T-helper 1 cell treated with Interleukin-12 subunit alpha and Interleukin-12 subunit beta and Interleukin-4 antibody, amounts not matched to agents 30 ng/mL and 1 ng/mL, for 36 hours (primary cell): ENCODE measurements around the gene IFNAR1. TPM values are rescaled to one million over a fixed set of nuclear protein-coding genes. Genes with fewer than 3 reads are reported as not detected.

ENCODE experiments used
- intact Hi-C: fragments of 100-400 bp; cut with micrococcal nuclease; formaldehyde crosslinking; loops from one replicate; pipeline ENCODE4 v1.15.1; 2024
- total RNA-seq: library from RNA; stranded (reverse); gene quantifications from 2 replicates; pipeline ENCODE4 v1.2.3, GENCODE V29; 2022

The IFNAR1 gene
- total RNA-seq: 30.3 and 34.7 TPM in 2 replicates

DNA sequence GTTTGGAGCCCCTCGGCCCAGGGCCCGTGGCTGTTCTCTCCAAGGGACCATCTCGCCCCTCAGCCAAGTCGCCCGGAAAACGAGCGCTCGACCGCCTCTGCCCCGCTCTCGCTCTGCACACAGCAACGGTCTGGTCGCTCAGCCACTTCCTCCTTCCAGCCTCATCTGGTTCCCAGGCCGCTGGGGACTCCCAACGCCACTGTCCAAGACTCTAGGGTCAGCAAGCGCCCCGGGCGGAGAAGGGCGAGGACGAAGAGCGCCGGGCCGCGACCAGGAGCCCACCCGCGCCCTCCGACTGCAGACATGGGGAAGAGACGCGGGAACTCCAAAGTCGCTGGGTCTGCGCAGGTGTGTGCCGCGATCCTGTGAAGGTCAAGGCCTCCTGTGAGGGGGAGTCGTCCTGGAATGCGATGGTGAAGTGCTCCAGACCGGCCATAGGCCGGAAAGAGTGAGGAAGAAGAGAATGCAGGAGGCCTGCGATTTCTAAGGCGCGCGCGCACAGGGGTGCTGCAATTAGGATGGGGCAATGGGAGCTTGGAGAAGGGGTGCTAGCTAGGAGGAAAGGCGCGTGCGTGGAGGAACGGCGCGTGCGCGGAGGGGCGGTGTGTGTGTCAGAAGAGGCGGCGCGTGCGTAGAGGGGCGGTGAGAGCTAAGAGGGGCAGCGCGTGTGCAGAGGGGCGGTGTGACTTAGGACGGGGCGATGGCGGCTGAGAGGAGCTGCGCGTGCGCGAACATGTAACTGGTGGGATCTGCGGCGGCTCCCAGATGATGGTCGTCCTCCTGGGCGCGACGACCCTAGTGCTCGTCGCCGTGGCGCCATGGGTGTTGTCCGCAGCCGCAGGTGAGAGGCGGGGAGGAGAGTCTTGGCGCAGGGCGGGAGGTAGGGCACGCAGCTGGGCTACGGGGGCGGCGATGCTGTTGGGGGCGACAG is at the start of gene IFNAR1:
IFNAR1 (plus strand) TSS at position 680 of the 931 bp plus-strand sequence; CDS start at position 766, 86 bp downstream.
- intact Hi-C loops: loop anchor here (1.0 to 10.0 kb wide), 20 partner anchors 37 to 1700 kb away; partner anchors contain the start of genes CFAP298, DNAJC28, DONSON and GART

DNA sequence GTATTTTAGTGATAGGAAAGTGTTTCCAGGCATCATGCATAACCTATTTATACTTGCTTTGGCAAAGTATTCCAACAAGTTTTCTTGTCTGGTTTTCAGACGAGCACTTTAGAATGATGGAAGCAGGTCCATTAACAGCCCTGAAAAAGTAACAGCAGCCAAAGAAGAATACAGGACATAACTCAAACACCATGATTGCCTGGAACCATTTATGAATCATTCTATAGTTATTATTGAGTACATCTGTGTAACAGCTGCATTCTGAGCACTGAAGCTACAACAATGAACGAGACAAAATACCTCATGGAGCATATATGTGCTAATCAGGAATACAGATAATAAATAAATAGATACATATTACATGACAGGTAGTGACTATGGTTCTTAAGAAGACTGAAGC is 46.0 kb upstream of the IFNAR1 start:
- intact Hi-C loops: no loop called here

DNA sequence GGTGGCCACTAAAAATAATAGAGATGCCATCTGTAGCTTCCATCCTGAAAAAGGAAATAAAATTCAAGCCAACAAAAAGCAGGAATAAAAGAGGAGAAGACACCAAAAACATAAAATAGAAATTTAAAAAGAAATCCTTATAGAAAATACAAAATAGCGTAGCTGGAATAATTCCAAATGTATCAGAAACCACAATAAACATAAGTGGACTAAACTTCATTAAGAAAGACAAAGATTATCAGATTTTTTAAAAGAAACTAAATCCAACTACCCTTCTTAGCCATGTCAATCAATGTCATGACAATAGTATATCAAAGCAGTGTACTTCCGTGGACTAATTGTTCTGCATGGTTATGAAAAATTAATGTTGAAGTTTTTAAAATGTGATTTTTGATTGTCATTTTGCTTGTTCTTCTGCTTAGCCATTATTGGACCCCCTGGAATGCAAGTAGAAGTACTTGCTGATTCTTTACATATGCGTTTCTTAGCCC is 45.4 kb upstream of the IFNAR1 start:
- intact Hi-C loops: no loop called here

DNA sequence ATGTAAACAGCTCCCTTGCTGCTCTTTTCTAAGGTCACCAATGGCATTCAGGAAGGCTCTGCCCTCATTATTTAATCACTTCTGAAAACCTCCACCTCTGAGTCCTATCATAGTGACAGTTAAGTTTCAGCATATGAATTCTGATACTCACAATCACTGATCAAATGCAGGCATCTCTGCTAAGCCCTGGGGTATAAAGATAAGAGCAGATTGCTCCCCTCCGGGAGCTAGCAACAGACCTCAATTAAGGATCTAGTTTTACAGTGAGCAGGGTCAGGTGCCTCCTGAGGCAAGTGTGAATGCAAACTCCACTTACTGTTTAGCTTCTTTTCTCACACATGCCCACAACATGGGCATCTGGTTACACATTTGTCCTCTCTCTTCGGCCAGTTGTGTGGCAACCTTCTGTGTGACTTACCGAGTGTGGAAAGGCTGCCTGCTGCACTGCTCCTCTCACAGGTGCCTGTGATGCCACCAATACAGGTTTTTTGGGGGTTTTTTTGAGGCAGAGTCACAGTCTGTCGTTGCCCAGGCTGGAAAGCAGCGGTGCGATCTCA is 43.6 kb upstream of the IFNAR1 start:
- intact Hi-C loops: no loop called here

DNA sequence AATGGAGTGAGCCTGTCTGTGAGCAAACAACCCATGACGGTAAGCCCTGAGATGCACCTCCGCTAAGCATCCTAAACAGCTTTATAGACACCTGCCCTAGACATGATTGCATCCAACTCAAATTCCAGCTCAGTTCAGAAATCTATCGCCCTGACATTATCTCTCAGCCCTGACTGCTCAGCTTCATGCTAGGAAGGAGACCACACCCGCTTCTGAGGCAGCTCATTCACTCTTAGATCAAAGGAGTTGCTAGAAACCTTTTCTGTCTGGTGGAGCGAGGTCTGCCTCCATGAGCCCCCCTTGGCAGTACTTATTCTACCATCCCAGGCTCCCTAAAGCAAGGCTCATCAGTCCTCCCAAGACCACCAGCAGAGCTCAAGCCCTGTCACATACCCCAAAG is 41.6 kb upstream of the IFNAR1 start:
- intact Hi-C loops: no loop called here

DNA sequence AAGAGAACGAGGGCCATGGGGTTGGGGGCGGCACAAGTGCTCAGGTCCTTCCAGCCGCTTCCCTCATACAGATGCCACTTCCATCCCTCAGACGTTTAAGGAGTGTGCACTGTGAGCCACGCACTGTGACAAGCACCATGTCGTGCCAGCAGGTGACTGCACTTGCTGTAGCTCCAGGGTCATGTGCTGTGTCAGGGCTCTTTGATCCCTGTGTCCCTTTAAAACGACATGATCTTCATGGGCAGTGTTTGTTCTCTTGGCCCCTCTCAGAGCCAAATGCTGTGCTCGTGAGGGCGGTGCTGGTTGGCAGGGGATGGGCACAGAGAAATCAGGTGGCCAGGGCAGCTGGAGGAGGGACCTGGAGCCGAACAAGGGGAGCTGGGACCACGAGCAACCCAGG is 38.7 kb upstream of the IFNAR1 start:
- intact Hi-C loops: no loop called here

DNA sequence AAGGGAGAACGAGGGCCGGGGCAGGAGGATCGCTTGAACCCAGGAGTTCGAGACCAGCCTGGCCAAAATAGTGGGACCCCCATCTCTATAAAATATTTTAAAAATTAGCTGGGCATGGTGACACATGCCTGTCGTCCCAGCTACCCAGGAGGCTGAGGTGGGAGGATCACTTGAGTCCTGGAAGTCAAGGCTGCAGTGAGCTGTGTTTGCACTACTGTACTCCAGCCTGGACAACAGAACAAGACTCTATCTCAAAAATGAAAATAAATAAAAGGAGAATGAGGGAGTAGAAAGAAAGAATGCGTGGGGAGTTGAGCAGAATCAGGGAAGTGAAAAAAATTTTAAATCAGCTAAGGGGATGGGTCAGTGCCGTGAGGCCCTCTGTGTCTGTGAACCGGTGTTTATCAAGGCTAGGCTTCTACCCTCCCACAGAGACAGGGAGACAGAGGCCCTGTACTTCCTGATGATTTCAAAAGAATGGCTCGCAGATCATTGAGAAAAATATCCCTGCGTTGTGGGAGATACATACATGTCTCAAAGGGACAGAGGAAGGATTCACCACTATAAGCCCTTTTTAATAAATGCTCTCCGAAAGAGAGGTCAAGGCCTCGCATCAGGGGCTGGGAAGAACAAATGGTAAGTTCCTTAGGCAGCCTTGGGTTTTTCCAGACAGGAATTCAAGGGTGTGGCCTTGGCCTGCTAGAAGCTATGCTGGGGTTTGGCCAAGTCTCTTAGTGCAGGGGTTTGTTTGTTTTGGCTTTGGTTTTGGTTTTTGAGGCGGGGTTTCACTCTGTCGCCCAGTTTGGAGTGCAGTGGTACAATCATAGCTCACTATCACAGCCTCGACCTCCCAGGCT is 37.9 kb upstream of the IFNAR1 start:
- intact Hi-C loops: no loop called here

DNA sequence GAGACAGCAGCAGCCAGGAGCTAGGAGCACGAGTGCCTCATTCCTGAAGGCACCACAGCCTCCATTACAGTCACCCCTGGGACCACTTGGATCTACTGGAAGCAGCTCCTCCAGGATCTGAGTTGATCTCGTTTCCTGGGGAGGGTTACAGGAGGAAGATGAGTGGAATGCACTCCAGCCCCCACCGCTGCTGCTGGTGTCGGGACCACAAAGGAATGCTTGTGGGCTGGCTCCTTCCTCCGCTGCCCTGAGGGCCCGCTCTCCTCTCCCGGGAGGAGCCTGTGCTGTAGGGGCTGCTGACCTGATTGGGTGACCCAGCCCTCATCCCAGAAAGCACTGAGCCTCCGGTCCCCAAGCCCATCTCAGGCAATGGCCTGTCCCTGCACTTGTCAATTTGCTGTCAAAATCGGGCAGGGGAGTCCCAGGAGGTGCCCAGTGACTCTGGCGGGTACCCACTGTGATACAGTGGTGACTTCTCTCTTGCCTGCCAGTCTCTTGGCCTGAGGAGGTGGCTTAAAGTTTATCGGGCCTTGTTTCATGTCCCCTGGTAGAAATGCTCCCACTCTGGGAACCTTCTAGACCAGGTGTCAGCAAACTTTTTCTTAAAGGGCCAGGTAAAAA is 35.5 kb upstream of the IFNAR1 start:
- intact Hi-C loops: no loop called here

DNA sequence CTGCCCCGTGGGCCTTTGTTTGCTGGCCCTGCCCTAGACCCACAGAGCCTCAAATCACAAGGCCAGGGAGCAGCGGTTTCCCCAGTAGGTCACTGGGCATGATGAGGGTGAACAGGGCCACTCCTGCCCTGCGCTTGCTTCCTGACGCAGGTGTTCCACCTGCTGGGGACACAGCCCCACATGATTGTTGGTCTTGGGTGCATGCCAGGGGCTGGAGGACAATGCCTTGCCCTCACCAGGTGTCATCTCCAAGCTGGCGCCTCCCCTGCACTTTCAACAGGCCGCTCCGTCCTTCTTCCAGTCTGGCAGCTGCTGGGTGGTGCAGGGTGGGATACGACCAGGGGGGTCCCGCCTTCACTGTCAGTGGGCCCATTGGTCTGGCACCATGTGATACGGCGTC is 34.3 kb upstream of the IFNAR1 start:
- intact Hi-C loops: no loop called here

DNA sequence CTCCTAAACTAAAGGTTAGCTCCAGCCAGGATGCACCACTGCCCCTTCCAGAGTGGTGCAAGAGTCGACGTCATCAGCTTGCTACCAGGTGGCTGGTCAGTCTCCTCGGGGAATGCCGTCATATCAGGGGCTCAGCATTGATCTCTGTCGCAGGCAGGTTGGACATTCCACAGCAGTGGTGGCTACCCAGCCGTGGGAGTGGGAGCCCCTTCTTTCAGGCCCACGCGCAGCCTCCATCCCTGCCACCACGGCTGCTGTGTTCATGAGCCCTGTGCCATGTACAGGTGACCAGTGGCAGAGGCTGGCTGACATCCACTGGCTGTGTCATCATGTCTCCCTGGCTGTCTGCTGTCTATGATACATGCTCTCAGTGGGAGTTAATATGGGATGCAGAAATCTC is 33.1 kb upstream of the IFNAR1 start:
- intact Hi-C loops: no loop called here

DNA sequence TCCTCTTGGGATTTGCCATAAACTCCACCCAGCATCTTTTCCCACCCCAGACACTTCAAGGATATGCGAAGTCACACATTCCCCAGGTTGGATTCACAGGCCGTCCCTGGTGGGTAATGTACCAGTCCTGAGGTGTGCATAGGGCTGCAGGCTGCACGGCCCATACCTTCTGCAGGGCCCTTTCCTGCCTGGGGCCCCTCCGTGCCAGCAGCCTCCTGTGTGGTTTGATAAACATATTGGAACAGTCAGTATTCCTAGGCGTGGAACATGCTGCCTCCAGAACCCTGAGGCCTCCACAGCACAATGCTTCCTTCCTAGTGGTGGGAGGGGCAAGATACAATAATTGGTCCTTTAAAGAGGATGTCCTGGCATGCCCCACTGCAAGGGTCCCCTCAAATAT is 32.0 kb upstream of the IFNAR1 start:
- intact Hi-C loops: no loop called here

DNA sequence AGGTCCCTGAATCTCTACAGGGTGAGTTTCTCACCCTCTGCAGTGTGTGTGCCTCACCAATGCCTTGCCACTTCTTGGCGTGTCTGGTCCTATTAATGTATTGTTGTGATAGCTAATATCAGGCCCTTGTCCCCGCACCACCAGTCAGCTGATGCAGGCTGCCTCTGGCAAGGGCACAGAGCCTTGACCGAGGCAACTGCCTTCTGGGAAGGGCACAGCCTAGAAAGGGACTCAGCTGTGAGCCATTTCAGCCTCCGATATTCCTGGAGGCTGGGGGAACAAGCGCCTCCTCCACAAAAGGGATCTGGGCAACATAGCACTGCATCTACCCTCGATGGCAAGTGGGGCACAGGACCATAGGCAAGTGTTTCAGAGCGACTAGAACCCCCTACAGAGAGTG is 31.6 kb upstream of the IFNAR1 start:
- intact Hi-C loops: no loop called here

DNA sequence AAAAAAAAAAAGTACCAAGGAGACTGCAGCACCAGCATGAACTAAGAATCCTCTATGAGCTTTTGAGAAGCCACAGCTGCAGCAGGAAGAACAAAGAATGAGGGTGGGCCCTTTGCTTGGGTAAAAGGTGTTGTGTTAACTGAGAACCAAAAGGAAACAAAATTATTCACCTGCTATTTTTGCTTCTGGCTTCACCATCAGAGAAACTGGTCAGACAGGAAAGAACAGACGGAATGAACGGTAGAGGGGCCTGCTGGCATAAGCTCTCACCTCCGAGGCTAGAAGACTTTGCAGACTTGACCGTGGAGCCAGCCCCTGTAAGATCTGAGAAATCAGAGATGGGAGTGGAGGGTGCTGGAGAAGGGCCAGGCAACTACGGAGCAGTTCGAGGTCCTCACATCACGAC is 31.0 kb upstream of the IFNAR1 start:
- intact Hi-C loops: no loop called here

DNA sequence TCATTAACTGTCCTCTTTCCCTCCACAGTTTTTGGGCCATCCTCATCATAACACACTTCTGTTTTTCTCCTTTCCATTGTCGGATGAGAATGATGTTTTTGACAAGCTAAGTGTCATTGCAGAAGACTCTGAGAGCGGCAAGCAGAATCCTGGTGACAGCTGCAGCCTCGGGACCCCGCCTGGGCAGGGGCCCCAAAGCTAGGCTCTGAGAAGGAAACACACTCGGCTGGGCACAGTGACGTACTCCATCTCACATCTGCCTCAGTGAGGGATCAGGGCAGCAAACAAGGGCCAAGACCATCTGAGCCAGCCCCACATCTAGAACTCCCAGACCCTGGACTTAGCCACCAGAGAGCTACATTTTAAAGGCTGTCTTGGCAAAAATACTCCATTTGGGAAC is 28.6 kb upstream of the IFNAR1 start:
- intact Hi-C loops: no loop called here

DNA sequence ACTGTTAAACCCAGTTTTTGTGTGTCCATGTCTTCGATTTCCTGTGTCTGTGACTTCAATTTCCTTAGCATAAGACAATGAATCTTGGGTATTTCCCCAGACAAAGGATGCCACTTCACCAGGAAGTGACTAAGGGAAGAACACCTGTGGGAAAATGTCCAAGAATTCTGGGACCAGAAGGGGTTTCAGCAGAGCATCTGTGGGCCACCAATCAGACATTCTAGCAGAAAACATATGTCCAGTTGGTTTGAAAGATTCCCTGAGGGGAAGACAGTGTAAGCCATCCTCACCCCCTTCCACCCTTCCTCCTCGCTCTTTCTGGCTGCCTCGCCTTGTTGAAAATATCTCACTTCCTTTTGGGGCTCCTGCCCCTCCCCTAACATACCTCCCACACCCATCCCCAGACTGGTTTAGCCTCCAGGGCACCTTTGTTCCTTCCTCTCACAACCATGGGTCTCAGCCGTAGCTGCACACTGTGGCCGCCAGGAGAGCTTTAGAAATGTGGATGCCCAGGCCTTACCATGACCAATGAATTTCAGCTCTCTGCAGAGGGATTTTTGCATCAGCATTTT is 25.5 kb upstream of the IFNAR1 start:
- intact Hi-C loops: no loop called here

DNA sequence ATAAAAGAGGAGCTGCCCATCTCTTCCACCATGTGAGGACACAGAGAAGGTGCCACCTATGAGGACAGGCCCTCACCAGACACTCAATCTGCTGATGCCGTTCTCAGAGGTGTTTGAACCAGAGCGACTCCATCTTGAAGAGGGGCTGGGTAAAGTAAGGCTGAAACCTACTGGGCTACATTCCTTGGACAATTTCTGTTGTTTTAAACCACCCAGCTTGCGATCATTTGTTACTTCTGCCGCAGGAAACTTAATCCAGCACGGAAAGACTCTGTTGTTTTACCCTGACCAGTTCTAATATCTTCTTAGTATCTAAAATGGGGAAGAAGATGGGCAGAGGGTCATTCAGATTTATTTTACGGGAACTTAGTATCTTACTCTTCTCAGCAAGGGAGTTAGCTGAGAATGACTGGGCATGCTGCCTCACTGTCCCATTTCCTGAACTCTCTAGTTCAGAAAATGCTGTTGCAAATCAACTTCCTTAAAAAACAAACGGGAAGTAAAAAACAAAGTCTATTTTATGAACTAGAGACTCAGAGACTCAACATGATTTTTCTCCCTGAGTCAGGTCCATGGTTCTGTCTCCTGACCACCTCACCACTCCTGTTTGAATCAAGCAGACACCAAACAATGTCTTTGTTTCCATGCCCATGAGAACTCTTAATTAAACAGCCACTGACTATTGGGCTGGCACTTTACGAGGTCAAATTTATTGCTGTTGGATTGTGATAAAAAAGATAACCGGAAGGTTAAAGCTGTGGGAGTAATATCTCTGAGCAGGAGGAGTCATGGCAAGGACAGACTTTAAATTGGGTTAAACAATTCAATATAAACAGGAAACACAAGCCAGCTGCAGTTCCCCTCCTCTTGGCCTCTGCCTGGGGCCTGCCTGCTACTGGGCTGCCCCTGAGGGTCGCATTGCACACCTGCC is 23.8 kb upstream of the IFNAR1 start:
- intact Hi-C loops: no loop called here

DNA sequence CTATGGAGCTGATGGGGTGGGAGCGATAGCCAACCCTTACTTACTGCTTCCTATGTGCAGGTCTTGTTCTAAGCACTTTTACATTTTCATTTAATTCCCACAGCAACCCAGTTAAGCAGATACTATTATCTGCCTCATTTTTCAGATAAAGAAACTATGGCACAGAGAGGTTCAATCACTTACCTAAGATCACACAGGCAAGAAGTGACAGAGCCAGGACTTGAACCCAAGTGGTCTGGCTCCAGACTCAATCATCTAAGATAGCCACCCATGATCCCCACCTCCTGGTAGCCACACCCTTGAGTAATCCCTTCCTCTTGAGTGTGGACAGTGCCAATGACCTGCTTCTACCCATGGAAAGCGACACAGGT is 23.2 kb upstream of the IFNAR1 start:
- intact Hi-C loops: no loop called here

DNA sequence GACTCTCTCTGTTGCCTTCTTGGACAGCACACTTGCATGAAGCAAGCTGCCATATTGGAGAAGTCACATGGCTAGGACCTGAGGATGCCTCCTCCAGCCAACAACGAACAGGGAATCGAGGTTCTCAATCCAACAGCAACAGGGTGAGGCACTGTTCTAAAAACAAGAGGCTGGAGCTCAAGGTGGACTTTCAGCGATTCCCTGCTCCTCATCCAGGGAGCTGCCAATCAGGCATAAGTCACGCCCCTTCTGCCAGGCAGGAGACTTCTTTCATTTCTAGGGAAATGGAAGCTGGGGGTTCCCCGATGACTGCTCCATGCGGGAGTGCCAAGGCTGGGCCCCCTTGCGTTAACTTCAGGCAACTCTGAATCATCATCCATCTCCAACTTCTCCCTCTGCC is 22.7 kb upstream of the IFNAR1 start:
- intact Hi-C loops: no loop called here

DNA sequence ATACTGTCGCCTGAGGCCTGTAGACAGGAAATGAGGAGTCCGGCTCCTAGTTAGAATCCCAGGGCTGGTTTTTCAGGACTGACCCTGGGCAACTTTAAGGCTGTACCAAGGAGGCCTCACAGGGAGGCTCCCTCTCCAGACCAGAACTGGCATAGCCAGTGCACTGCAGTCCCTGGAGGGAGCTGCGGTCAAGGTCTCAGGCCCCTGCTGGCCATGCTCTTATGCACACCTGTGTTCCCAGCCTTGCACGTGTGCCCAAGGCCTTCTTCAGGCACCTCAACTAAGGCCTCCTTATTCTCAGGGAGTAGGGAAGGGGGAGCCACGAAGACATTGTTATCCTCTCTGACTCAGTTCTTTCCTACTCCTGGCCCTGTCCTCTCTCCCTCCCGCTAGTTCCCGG is 22.0 kb upstream of the IFNAR1 start:
- intact Hi-C loops: no loop called here

DNA sequence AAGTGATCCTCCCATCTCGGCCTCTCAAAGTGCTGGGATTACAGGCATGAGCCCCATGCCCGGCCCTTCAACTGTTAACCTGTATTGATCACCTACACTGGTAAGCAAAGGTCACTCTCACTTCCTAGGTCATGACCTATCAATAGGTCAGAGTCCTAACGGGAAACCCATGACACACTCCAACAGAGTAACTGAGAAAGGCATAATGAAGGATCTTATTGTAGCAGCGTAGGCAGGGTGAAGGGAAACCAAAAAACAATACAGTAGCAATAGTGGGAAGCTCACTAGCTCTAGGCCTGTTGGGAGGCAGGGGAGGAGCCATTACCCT is 19.5 kb upstream of the IFNAR1 start:
- intact Hi-C loops: no loop called here
